Right ventricle myocardium inferior (tissue), 1 donor: ENCODE measurements around the gene TTC31. TPM values are rescaled to one million over a fixed set of nuclear protein-coding genes. Genes with fewer than 3 reads are reported as not detected.
"Not testable (repeated sequence)": the region's sequence is repeated elsewhere in the genome, so short reads cannot be mapped to it uniquely, and the experiment has no call there.

Source experiments
- ATAC-seq: fragments of 200-7000 bp; cut with Tn5 transposase; one replicate; pipeline ENCODE4 v1.9.1; 2020; ENCODE audit warnings: mild to moderate bottlenecking, moderate library complexity
- DNase-seq: peaks from one replicate; pipeline ENCODE4 v3.0.0; 2021; ENCODE audit errors: missing footprints
- intact Hi-C: fragments of 100-400 bp; cut with DNase I; formaldehyde crosslinking; loops from one replicate; pipeline ENCODE4 v1.11.0; 2022
- total RNA-seq: library from RNA; stranded (reverse); fragmentation: NEBNext Ultra II Directional; extraction: Animal tissue kit (Norgen Biotek cat#: 25700); gene quantifications from one replicate; pipeline ENCODE4 v1.2.1, GENCODE V29; 2021
- donor health status: DM: no; HTN: yes; CAD: no; lungs with severe emphysema.

TTC31 gene
- total RNA-seq, 1 donor from 2014 or later, result 12.2 TPM

DNA sequence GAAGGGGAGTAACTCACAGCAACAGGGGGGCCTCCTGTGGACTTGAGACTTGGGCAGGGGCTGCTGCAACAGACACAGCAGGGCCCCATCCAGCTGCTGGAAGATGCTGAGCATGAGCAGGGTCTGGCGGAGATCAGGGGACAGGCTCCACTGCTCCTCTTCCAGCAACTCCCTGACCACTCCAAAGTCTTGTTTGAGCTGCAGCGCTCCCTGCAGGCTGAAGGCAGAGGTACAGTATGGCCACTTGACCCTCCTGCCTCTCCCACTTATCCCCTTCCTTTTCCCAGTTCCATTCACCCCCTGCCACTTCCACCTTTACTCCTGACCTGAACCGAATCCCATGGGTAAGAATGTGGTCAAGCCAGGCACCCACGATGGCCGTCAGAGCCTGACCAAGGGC is 8.0 kb upstream of the TTC31 start:
- ATAC-seq (no peak), DNase-seq (no peak)
- intact Hi-C loops, result no loop called here

DNA sequence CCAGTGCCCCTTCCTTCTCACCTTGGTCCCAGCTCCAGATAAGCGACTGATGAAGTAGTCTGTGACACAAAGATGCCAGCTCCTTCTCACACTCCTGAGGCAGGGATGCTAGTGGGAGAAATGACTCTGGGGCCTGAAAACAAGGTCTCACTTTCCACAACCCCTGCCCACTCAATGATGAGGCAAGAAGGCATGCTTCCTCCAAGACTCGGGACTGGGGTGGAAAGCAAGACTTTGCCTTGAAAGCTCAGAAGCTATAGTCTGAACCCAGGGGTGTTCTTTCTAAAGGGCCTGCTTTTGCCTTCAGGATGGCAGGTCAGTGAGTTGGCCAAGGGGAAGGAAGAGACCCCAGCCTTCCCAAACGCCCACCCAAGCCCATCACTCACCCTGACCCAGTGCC is 1.4 kb upstream of the TTC31 start:
- DNase-seq (no peak), ATAC-seq (no peak)
- intact Hi-C loops, result no loop called here

DNA sequence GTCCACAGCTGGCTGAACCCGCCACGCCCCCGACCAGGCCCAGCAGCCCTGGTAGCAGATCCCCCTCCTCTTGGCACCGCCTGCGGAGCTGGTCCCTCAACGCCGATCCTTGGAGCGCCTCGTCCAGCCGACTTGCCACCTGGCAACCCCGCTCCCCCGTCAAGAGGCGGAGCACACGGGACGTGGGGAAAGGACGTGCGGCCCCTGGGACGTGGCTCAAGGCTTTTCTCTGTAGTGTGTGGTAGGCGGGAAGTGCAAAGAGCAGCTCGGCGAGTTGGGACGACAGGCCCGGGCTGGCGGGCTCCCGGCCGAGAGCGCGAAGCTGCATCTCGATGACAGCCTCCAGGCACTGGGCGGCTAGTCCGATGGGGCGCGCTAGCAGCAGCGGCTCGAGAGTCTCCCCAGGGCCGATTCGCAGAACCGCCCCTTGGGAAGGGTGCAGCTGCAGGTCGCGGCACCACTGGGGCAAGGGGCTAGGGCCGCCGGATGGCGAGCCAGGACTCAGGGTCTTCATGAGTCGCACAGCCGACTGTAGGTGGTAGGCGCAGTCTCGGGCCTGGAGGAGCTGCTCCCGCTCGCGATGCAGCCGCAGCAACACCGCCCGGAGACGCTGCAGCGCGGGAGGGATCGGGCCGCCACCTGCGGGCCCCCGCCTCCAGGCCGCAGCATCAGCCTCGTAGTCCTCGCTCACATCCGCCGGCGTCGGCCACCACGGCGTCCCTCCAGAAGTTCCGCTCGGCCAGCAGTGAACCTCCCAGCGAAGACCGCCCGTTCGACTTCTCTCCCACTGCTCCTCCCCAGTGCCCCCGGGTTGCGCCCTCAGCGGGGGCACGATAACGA is 700 bp upstream of the TTC31 start:
- DNase-seq (no peak), ATAC-seq (peak; percentile 56)
- intact Hi-C loops, result loop anchor here (2.0 kb wide), 2 partner anchors 27 to 47 kb away; partner anchors contain the start of genes AUP1, HTRA2 and INO80B

DNA sequence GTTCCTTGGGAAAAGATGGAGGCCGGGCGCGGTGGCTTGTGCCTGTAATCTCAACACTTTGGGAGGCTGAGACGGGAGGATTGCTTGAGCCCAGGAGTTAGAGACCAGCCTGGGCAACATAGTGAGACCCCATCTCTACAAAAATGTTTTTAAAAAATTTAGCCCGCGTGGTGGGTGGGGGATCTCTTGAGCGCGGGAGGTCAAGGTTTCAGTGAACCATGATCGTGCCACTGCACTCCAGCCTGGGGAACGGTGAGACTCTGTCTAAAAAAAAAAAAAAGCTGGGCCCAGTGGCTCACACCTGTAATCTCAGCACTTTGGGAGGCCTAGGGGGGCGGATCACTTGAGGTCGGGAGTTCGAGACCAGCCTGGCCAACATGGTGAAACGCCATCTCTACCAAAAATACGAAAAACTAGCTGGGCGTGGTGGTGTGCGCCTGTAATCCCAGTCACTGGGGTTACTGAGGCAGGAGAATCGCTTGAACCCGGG is 839 bp downstream of the TTC31 start:
- DNase-seq, ATAC-seq: not testable (repeated sequence)
- intact Hi-C loops, result loop anchor here (1.0 to 2.0 kb wide), 3 partner anchors 29 to 104 kb away; partner anchors contain the start of genes AUP1, HTRA2 and INO80B

DNA sequence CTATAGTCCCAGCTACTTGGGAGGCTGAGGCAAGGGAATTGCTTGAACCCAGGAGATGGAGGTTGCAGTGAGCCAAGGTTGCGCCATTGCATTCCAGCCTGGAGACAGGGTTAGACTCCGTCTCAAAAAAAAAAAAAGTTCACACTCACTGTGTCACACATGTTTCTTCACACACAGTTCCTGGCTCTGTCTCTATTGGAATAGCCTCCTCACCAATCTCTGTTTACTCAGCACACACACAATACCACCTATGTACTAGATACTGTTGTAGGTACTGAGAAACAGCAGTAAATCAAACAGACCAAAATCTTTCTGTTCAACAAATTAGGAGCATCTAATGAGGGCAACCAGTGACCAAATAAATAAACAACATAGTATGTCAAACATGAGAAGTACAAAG is 3.3 kb downstream of the TTC31 start:
- no peak for DNase-seq
- intact Hi-C loops, result no loop called here
- ATAC-seq, result no peak

DNA sequence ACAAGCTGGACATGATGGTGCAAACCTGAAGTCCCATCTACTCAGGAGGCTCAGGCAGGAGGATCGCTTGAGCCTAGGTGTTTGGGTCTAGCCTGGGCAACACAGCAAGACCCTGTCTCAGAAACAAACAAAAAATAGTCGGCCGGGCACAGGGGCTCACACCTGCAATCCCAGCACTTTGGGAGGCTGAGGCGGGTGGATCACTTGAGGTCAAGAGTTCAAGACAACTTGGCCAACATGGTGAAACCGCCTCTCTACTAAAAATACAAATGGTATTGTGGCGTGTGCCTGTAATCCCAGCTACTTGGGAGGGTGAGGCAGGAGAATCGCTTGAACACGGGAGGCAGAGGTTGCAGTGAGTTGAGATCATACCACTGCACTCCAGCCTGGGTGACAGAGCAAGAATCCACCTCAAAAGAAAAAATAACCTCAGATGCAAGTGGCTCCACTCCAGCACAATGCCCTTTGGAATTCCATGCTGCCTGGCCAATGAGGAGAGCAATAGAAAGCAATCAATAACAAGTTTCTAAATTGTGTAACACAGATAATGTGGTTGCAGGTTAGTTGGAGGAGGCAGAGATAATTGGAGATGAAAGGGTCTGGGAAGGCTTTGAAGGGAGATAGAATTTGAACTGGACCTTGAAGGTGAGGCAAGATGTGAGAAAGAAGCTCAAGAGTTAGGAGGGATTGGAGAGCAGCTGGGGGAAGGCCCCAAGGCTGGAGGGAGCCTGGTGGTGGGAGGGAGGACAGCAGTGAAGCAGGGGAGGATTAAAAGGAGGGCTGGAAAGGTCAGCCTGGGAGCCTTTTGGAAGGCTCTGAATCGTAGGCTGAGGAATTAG is 6.0 kb downstream of the TTC31 start:
- DNase-seq, result no peak
- intact Hi-C loops, result no loop called here
- no peak for ATAC-seq

DNA sequence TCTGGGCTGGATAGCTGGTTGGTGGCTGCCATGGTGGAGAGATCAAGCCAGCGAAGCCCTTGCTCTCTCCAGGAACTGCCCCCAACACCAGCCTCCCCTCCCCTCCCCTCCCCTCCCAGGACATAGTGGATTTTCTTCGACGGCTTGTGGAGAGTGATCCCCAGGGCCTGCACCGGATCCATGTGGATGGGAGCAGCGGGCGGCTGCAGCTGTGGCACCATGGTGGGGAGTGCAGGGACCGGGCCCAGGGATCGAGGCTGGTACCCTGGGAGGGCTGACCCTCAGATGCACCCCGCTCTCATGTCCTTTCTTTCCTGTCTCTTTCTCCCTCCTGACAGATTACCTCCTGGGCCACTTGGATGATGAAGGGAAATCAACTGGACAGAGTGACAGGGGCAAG is 7.0 kb downstream of the TTC31 start:
- DNase-seq (no peak), ATAC-seq (no peak)
- intact Hi-C loops, result no loop called here

DNA sequence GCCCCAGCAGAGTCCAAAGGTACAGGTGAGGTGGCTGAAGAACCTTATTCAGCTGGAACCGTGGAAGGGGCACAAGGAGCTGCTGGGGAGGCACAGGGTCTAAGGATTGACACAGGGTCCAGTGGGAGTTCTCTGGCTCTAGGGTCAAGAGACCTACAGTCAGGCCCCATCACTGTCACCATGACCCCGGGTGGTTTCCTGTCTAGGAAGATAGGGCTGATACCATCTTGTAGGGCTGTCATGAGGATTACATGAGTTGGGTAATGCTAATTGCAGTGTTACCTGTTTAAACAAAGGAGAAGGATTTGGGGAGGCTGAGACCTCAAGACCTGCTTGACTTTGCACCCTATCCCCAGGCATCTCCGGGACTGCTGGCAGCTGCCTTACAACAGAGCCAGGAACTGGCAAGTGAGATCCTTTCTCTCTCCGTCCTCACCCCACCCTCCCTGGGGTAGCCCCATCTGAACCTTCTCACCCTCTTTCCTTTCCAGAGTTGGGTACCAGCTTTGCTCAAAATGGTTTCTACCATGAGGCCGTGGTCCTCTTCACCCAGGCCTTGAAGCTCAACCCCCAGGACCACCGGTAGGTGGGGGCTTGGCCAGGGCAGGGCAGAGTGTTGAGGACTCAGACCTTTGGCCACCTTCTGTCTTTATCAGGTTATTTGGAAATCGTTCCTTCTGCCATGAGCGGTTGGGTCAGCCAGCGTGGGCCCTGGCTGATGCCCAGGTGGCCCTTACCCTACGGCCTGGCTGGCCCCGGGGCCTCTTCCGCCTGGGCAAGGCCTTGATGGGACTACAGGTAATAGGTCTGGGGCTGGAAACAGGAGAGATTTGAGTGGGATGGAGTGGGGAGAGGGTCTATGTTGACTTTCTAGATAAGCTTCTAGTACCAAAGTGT is 9.0 kb downstream of the TTC31 start:
- ATAC-seq (no peak), DNase-seq (no peak)
- intact Hi-C loops, result no loop called here

DNA sequence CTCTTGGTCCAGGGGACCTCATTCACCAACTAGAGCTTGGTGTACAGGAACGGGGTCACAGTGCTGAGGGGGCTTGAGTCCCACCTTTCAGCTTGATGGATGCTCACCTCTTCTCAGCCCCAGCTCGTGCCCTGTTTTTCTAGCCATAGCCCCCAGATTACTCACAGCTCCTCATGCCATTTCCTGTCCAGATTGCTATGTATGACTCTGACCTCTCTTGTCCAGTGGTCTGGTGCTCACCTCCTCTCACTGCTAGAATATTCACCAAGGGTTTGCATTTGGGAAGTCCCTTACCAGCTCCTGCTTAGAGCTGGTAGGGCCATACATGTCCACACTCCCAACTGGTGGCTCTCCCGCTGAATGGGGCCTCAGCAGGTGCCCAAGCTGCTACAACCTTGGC is 10.7 kb downstream of the TTC31 start:
- intact Hi-C loops, result no loop called here
- ATAC-seq (no peak), DNase-seq (no peak)

DNA sequence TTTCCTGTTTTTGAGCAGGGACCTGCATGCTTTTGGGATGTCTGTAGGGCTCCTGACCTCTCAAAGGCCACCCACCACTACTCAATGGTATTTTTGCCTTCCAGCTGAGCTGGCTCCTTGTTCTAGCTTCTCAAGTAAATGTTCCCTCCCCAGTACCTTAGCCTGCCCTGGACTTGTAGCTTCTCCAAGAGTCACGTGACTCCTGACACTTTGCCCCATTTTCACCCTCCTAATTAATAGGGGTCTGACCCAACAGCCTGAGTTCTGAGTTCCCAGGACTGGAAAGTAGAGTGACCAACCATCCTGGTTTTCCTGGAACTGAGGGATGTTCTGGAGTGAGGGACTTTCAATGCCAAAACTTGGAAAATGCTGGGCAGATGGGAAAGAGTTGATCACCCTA is 12.6 kb downstream of the TTC31 start:
- DNase-seq (no peak), ATAC-seq (no peak)
- intact Hi-C loops, result no loop called here

DNA sequence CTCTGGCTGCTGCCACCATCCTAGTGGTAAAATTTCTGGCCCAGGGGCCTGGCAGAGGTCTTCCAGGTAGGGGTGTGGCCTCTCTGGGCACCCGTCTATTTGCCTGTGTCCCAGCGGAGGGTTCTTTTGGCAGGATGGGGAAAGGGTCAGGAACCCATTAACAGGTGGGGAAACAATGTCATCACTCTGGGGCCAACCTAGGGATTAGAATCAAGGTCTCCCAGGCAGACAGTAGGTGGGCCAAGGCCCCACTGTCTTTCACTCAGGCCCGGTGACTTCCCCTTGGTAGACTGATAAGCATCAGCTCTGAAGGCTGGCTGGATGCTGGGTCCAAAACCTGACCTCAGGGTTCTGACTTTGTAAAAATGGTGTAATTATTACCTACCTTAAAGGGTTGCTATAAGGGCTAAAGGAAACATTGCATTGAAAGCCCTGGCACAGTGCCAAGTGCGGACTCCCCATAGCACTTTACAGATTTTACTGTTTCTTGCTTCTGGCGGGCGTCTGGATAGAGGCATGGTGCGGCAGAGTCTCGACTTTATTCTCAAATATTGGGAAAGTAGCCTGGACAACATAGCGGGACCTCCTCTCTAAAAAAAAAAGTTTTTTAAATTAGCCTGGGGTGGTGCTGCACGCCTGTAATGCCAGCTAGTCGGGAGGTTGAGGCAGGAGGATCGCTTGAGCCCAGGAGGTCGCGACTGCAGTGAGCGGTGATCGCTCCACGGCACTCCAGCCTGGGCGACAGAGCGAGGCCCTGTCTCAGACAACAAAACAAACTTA is 14.3 kb downstream of the TTC31 start:
- intact Hi-C loops, result no loop called here
- ATAC-seq, result no peak
- DNase-seq, result no peak

DNA sequence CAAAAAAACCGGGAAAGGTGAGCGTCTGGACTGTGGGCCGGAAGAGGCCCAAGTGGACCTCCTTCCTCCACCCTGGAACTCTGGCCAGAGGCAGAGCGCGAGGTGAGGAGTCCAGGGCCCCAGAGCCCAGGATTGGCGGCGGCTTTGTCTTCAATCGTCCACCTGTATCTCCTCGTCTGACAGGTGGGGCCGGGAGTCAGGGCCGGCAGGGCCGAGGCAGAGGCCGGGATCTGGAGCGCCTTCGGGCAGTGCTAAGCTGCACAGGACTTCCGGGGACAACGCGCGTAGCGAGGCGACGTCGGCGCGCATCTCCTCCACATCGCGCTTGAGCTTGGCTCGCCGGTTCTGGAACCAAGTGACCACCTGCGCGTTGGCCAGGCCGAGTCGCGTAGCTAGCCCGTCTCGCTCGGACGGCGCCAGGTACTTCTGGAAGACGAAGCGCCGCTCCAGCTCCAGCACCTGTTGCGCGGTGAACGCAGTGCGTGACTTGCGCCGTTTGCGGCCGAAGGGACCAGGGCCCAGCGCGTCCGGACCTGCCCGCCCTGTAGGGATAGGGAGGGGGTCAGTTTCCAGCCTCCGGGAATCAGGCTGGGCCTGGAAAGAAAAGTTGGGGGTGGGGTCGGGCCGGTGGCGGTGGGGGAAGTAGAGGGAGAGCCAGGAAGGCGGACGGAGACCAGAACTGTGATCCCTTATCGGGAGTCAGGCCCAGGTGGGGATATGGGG is 15.1 kb downstream of the TTC31 start:
- peak; percentile 46 for DNase-seq
- intact Hi-C loops, result no loop called here
- ATAC-seq, result no peak

DNA sequence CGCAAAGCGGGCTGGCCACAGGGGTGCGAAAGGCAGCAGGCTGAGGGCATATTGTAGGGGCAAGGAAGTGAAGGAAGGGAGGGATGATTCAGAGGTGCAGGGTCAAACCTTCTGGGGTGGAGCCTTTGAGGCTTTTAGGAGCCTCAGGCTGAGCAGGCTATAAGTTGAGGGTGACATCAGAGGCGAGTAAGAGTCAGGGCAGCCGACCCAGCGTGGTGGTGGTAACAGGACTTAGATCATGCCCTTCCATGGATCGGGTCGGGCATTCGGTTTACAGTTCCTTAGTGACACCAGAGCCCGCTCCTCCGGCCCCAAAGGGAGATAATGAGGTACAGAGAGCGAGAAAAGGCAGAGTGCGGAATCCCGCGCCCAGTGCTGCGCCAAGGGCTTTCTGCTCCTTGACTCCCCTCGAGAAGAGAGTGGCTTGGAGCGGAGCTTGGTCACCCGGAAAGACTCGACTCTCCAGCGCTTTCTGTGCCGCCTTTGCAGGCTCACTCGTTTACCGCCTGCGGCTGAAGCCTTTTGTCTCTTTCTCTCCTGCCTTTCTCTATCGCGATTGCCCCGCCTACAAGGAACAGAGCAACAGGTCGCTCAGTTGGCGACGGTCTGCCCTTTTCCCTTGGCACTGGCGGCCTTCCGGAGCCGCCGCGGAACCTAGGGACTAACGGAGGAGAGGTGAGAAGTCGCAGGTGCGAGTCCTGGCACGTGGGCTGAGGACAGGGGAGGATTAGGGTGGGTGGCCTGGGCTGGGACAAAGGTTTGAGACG is 15.8 kb downstream of the TTC31 start:
- intact Hi-C loops, result no loop called here
- DNase-seq, result peak; percentile 56
- no peak for ATAC-seq

DNA sequence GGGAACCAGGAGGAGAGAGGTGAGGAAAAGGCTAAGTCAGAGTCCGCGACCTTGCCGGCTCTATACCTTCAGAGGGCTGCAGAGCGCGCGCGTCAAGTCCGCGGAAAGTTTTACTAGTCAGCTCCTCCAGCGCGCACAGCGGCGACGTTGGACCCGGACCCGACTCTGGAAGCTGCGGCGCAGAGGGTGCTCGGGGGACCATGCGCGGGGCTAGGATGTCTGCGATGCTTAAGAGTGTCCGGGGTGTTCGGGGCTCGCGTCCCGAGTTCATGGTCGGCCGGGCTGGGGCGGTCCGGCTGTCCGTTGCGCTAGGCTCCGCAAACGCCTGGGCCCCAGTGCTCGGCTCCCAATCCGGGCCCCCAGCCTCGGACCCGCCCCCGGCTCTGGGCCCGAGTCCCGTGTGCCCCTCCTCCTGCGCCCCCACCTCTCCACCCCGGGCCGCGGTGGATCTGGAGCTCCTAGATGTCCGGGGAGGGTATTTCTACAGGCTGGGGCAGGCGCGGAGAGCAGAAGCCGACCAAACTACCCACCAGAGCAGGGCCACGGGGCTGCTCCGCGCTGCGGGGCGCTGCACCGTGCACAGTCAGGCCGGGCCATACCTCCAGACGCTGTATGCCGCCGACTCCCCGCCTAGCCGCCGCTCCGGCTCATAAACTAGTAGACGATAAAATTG is 16.5 kb downstream of the TTC31 start, which contains the start of gene LBX2:
TSS of gene LBX2 (minus strand) at position 337 of the 673 bp plus-strand sequence. CDS start at position 271, 66 bp downstream.
- intact Hi-C loops, result no loop called here
- no peak for ATAC-seq
- peak; percentile 68 for DNase-seq

DNA sequence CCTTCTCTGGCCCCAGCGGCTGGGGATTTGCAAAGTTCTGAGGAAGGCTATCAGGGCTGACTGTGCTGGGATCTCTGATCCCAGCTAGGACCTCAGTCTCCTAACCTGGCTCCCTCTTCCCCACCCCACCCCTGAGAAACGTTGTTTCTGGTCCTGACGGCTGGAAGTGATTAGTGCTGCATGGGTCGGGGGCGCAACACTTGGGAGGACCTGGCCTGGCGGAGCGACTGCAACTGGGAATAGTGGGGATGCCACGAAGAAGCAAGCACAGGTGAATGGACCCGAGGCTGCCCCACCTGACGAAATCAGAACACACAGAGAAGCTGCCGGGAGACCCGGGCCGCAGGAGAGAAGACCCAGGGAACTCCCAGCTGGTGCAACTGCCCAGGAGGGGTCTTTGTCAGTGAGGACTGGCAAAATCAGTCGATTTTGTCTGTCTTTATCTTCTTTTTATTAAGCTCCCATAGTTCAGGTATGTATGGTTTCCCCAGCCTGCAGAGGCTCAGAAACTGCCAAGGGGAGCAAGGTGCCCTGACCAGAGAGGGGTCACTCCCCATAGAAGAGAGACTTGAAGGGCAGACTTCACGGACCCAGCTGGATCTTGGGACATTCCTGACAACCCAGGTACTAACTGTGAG is 17.2 kb downstream of the TTC31 start:
- DNase-seq, result peak; percentile 50
- ATAC-seq, result no peak
- intact Hi-C loops, result loop anchor here (5.0 to 10.0 kb wide), 2 partner anchors 87 to 155 kb away; partner anchors contain the start of gene SEMA4F
